GM18502 (cell line): ENCODE measurements around the gene KRTAP10-5.
"Not testable (repeated sequence)": the region's sequence is repeated elsewhere in the genome, so short reads cannot be mapped to it uniquely, and the experiment has no call there.

ENCODE experiments used
- ATAC-seq: cut with Tn5 transposase; IDR thresholded peaks from one replicate; pipeline ENCODE4 v1.9.1; 2021; ENCODE audit warnings: mild to moderate bottlenecking; ENCODE audit not compliant: unreplicated experiment, poor library complexity

KRTAP10-5 gene

GRCh38 chr21:44573630-44574456, 6.6 kb downstream of the KRTAP10-5 start, which contains the start of gene KRTAP10-4:
KRTAP10-4 (plus strand) TSS chr21:44573729; CDS start chr21:44573759, 30 bp downstream.
- ATAC-seq, result not testable (repeated sequence)

GRCh38 chr21:44572959-44573583, 7.3 kb downstream of the KRTAP10-5 start:
- no peak for ATAC-seq

- ATAC-seq, result no peak
These were observed 8.3 kb downstream of the KRTAP10-5 start for GRCh38 chr21:44571844-44572782.

- ATAC-seq, result no peak
These were observed 9.1 kb downstream of the KRTAP10-5 start for GRCh38 chr21:44571296-44571695.

- ATAC-seq, result no peak
These were observed 10.4 kb downstream of the KRTAP10-5 start for GRCh38 chr21:44569861-44570517.

- ATAC-seq, result no peak
These were observed 11.5 kb downstream of the KRTAP10-5 start for GRCh38 chr21:44568667-44569556.

GRCh38 chr21:44568261-44568660, 12.1 kb downstream of the KRTAP10-5 start:
- ATAC-seq, result no peak

- no peak for ATAC-seq
These were observed 12.8 kb downstream of the KRTAP10-5 start for GRCh38 chr21:44567481-44568171.

GRCh38 chr21:44566403-44566802, 14.0 kb downstream of the KRTAP10-5 start:
- no peak for ATAC-seq

GRCh38 chr21:44564886-44565598, 15.4 kb downstream of the KRTAP10-5 start:
- ATAC-seq, result no peak

- ATAC-seq, result no peak
These were observed 16.3 kb downstream of the KRTAP10-5 start for GRCh38 chr21:44564099-44564498.

- no peak for ATAC-seq
These were observed 21.7 kb downstream of the KRTAP10-5 start, which contains the start of gene KRTAP10-3 for GRCh38 chr21:44558695-44559094. KRTAP10-3 (minus strand) TSS chr21:44558795; CDS start chr21:44558715, 80 bp downstream.

- ATAC-seq, result not testable (repeated sequence)
These were observed 22.1 kb downstream of the KRTAP10-5 start for GRCh38 chr21:44558329-44558675.

GRCh38 chr21:44557491-44558328, 22.7 kb downstream of the KRTAP10-5 start:
- ATAC-seq, result no peak

GRCh38 chr21:44556879-44557278, 23.5 kb downstream of the KRTAP10-5 start:
- ATAC-seq, result no peak

- no peak for ATAC-seq
These were observed 25.1 kb downstream of the KRTAP10-5 start for GRCh38 chr21:44555200-44555875.
